ENCODE data around the gene CMSS1.

CMSS1 gene

GRCh38 chr3:99896482-99896881, 78.8 kb downstream of the CMSS1 start:
- Histone ChIP-seq H3K4me3 (ENCODE audit: low read depth, low read length) (no peak overlapping the region), H2AFZ (no peak overlapping the region), H3K9me3 (ENCODE audit: control insufficient read depth, low read length) (no peaks in the 10 kb centered on the region), H3K27ac (no peak overlapping the region), H3K4me2 (ENCODE audit: low read length) (no peak overlapping the region), H3K9ac (no peak overlapping the region), H3K36me3 (ENCODE audit: control insufficient read depth, insufficient read depth, low read length) (no peaks in the 10 kb centered on the region), H3K27me3 (ENCODE audit: control insufficient read depth, insufficient read depth, low read length) (no peaks in the 10 kb centered on the region), H3K4me1 (peaks cover 12% of the 10 kb centered on the region), H3K79me2 (no peaks in the 10 kb centered on the region)
- no peak for TF ChIP-seq CTCF (IDR thresholded peaks at IDR 0.05)

- Histone ChIP-seq H2AFZ (no peak overlapping the region), H3K4me1 (peaks cover 25% of the 10 kb centered on the region), H3K36me3 (ENCODE audit: control insufficient read depth, insufficient read depth, low read length) (no peaks in the 10 kb centered on the region)
These were observed 81.9 kb downstream of the CMSS1 start for GRCh38 chr3:99899603-99900002.

GRCh38 chr3:99900248-99900647, 82.6 kb downstream of the CMSS1 start:
- peaks cover 31% of the 10 kb centered on the region for H3K4me1 ChIP-seq
- no peaks in the 10 kb centered on the region for H3K9me3 ChIP-seq (ENCODE audit: control insufficient read depth, low read length)
- no peaks in the 10 kb centered on the region for H3K36me3 ChIP-seq (ENCODE audit: control insufficient read depth, insufficient read depth, low read length)
- no peak overlapping the region for H2AFZ ChIP-seq
- no peak for TF ChIP-seq CTCF (IDR thresholded peaks at IDR 0.05)
- H3K4me2 ChIP-seq (ENCODE audit: low read length), result no peak overlapping the region
- no peak overlapping the region for H3K27ac ChIP-seq
- H3K79me2 ChIP-seq, result peaks cover 4% of the 10 kb centered on the region
- no peak overlapping the region for H3K9ac ChIP-seq
- no peaks in the 10 kb centered on the region for H3K27me3 ChIP-seq (ENCODE audit: control insufficient read depth, insufficient read depth, low read length)
- H3K4me3 ChIP-seq (ENCODE audit: low read depth, low read length), result no peak overlapping the region

More at GRCh38 chr3:99899603-99900002, 81.9 kb downstream of the CMSS1 start:
- no peak overlapping the region for H3K4me3 ChIP-seq (ENCODE audit: low read depth, low read length)
- H3K27me3 ChIP-seq (ENCODE audit: control insufficient read depth, insufficient read depth, low read length), result no peaks in the 10 kb centered on the region
- no peaks in the 10 kb centered on the region for H3K9me3 ChIP-seq (ENCODE audit: control insufficient read depth, low read length)
- no peak overlapping the region for H3K27ac ChIP-seq
- H3K4me2 ChIP-seq (ENCODE audit: low read length), result no peak overlapping the region
- TF ChIP-seq CTCF (IDR thresholded peaks at IDR 0.05), result no peak
- no peak overlapping the region for H3K9ac ChIP-seq
- no peaks in the 10 kb centered on the region for H3K79me2 ChIP-seq

GRCh38 chr3:99901200-99901926, 83.7 kb downstream of the CMSS1 start:
- no peak for TF ChIP-seq CTCF (IDR thresholded peaks at IDR 0.05)
- Histone ChIP-seq H3K79me2 (peaks cover 4% of the 10 kb centered on the region), H3K4me2 (ENCODE audit: low read length) (no peak overlapping the region), H3K27ac (peak overlapping the region; percentile 34), H3K9ac (no peak overlapping the region), H3K4me3 (ENCODE audit: low read depth, low read length) (no peak overlapping the region), H2AFZ (peak overlapping the region; percentile 73), H3K9me3 (ENCODE audit: control insufficient read depth, low read length) (no peaks in the 10 kb centered on the region), H3K36me3 (ENCODE audit: control insufficient read depth, insufficient read depth, low read length) (no peaks in the 10 kb centered on the region), H3K4me1 (peaks cover 33% of the 10 kb centered on the region), H3K27me3 (ENCODE audit: control insufficient read depth, insufficient read depth, low read length) (no peaks in the 10 kb centered on the region)

GRCh38 chr3:99902091-99902490, 84.4 kb downstream of the CMSS1 start:
- no peaks in the 10 kb centered on the region for H3K9me3 ChIP-seq (ENCODE audit: control insufficient read depth, low read length)
- H3K27me3 ChIP-seq (ENCODE audit: control insufficient read depth, insufficient read depth, low read length), result no peaks in the 10 kb centered on the region
- peaks cover 36% of the 10 kb centered on the region for H3K4me1 ChIP-seq
- H3K27ac ChIP-seq, result peak overlapping the region; percentile 34
- peaks cover 4% of the 10 kb centered on the region for H3K79me2 ChIP-seq
- H3K4me2 ChIP-seq (ENCODE audit: low read length), result no peak overlapping the region
- H3K9ac ChIP-seq, result no peak overlapping the region
- no peak overlapping the region for H3K4me3 ChIP-seq (ENCODE audit: low read depth, low read length)
- TF ChIP-seq CTCF (IDR thresholded peaks at IDR 0.05), result no peak
- H2AFZ ChIP-seq, result peak overlapping the region; percentile 38
- H3K36me3 ChIP-seq (ENCODE audit: control insufficient read depth, insufficient read depth, low read length), result no peaks in the 10 kb centered on the region
